ENCODE measurements around the gene HTD2.
"Not testable (repeated sequence)": the region's sequence is repeated elsewhere in the genome, so short reads cannot be mapped to it uniquely, and the experiment has no call there.

HTD2 gene

DNA sequence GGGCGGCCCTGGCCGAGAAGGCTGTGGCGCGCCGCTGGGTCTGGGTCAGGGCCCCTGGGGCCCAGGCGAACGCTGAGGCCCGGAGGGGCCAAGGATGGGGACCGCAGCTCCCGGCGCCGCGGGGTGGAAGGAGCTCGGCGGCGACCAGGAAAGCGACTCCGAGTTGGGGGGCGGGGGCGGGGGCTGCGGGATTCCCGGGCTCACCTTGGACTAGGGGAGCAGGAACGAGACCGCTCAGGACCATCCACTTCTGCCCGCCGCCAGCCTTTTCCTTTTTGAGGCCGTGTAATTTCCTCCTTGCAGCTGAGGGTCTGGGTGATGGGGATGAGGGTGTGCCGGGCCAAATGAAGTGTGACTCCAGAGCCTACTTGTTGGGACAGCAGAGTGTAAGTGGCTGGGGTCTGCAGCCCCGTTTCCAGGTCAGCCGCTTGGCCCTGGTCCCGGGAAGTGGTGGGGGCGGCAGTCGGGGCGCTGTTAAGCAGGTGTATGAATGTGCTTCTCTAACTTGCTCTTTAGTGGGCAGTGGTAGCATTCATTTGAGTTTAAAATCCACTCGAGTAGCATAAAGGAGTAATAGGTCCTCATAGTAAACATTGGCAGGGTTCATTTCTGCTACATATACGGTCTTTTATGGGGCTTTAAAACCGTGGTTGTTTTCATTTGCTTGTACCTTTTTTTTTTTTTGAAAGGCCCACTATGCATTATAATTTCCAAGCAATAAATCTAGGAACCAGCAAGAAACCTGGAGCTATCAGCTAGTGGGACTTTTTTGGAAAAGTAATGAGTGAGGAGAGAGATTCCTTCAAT, 27.1 kb downstream of the HTD2 start:
- peak; percentile 5 for DNase-seq

DNA sequence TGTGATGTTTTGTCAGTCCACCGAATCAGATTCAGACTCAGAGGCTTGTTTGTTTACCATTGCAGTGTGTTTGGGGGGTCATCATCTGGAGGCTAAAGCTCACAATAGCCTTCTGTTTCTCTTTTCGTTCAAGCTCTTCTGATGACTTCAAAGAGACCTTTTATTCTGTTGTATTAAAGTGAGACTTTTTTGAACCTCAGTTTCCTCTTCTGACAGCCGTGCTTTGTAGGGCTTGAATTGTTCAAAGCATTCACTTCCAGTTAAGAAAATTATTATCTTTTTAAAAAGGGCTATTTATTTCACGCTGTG, 27.6 kb downstream of the HTD2 start:
- DNase-seq: no peak

DNA sequence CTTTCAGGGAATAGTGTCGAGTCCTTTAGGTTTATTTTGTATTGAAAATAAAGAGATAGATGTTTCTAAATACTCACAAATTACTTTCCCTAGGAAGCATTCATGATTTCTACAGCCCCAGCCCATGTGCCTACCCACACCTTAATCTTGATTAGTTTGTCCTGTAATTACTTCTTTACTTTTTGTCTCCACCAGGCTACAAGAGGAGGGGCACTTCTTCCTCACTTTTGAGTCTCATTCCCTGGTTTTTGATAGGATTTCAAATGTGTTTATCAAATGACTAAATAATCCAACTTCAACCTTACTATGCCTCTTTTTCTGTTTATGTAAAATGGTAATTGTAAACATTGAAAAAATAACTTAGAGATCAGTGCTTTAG, 28.2 kb downstream of the HTD2 start:
- no peak for DNase-seq

DNA sequence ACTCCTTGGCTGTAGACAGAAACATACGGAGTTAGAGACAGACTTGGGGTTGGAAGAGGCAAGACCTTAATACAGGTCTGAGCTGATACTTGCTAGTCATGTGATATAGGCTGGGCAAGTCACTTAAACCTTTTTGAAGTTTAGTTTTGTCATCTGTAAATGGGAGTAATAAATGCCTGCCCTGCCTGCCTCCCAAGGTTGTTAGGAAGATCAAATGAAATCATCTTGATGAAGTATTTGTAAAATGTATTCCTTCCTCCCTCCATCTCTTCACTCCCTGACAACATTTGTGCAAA, 29.3 kb downstream of the HTD2 start:
- no peak for DNase-seq

DNA sequence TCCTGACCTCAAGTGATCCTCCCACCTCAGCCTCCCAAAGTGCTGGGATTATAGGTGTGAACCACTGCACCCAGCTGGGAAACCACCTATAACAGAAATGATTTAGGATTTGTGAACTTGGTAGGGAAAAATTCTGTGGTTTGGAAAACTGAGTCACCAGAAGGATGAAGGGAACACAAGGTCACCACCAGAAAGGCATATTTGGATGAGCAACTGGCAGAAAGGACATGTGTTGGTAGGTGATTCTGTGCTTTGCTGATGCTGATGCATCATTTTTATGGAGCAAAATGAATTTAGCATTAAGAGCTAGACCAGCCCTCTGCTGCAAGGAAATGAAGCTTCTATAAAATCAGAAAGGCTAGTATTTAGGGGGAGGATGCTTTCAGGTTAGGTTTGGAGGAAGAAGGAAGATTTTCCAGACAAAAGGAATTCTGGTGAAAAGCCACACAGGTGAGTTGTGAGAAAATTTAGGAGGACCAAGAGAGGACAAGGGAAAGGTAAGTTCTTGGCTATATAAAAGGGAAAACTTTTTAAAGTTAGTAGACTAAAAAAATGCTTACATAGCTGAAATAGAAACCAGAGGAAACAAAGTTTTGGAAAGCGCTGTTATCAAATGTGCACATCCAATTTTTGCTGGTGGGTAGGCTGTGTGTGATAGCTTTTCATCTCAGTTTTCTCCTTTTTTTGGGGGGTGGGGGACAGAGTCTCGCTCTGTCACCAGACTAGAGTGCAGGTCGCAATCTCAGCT, 30.0 kb downstream of the HTD2 start:
- DNase-seq: no peak

DNA sequence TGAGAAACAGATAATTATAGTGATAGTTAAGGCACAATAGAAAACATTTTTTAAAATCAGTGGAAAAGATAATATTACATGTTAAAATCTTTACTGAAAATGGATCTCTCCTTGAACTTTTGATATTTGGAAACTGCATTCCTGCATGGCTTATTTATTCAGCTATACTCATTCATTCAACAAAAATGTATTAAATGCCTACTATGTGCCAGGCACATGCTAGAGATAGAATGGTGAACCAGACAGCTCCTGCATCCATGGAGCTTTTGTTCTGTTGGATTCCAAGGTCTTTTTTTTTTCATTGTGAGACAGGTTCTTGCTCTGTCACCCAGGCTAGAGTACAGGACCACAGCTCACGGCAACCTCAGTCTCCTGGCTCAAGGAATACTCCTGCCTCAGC, 30.9 kb downstream of the HTD2 start:
- DNase-seq: no peak

DNA sequence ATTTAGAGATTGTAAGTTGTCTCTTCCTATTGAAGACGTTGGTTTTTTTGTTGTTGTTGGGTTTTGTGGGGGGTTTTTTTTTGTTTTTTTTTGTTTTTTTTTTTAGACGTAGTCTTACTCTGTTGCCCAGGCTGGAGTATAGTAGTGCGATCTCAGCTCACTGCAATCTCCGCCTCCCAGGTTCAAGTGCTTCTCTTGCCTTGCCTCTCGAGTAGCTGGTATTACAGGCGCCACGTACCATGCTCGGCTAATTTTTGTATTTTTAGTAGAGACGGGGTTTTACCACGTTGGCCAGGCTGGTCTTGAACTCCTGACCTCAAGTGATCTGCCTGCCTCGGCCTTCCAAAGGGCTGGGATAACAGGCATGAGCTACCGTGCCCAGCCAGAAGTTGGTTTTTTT, 32.8 kb downstream of the HTD2 start:
- not testable (repeated sequence) for DNase-seq

DNA sequence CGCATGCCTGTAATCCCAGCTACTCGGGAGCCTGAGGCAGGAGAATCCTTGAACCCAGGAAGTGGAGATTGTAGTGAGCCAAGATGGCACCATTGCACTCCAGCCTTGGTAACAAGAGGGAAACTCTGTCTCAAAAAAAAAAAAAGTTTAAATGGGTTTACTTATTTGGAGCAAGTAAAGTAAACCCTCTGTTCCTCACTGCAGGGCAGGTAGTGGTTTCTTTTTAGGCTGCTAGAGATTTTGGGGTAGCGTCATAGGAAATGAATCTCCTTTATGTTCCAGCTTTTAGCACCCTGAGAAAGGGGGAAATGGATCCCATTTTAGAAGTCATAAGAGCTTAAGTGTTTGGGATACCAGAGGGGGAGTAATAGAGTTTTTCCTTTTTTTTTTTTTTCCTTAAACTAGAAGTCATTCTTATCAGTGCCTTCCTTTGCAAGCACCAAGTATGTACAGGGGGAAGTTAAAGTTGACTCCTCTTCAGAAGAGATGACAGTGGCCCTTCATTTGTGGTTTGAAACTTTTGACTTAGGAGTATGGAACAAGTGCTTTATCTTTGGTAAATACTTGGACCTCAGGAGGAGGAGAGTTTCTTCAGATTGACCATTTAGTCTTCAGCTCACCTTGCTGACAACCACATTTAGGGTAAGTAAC, 34.4 kb downstream of the HTD2 start:
- no peak for DNase-seq

DNA sequence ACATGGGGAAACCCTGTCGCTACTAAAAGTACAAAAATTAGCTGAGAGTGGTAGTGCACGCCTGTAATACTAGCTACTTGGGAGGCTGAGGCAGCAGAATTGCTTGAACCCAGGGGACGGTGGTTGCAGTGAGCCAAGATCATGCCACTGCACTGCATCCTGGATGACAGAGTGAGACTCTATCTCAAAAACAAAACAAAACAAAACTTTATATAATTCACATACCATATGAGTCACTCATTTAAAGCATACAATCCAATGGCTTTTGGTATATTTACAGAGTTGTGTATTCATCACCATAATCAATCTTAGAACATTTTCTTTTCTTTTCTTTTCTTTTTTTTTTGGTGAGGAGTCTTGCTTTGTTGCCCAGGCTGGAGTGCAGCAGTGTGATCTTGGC, 35.1 kb downstream of the HTD2 start:
- DNase-seq: no peak

DNA sequence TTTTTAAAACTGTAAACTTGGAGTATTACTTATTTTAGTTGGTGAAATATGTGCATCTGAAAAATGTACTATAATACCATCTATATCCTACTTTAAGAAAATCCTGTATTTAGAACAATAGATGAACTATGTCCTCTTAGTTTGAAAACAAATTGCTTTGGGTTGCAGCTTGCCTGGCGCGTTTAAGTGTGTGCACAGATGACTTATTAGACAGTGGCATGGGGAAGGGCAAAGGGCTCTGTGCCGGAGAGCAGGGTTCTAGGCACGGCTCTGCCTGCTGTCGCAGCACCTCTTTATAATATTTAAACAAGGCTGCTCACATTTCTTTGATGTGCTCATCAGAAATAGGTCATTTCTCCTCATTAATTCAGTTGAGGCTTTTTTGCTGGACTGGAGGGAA, 36.4 kb downstream of the HTD2 start:
- no peak for DNase-seq

DNA sequence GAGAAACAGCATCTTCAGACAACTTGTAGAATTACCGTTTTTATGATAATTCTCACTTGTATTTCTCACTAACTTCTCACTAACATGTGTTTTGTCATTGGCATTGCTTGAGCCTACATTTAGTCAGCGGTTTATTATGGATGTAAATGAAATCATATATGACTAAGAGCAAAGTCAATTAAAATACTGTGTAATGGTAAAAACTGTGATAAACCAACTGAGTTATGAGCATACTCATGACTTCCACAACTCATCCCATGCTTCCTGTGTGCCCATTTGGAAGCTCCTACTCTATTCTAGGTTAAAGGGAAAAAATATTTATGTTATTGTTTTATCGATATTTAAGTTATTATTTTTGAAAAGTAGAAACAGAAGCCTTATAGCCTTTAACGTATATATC, 39.1 kb downstream of the HTD2 start:
- DNase-seq: no peak

DNA sequence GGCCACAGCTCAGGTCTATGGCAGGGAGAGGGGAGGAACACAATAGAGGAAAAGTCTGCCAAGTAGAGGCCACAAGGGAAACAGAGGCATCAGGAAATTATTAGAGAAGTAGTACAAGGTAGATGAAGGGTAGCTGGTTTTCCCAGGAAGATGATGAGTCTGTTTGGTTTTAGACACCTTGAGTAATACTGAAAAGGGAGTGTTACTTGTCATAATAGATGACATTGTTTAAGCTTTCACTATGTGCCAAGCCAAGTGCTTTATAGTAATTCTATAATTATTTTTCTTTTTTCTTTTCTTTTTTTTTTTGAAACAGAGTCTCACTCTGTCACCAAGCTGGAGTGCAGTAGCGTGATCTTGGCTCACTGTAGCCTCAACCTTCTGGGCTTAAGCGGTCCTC, 40.0 kb downstream of the HTD2 start:
- no peak for DNase-seq

DNA sequence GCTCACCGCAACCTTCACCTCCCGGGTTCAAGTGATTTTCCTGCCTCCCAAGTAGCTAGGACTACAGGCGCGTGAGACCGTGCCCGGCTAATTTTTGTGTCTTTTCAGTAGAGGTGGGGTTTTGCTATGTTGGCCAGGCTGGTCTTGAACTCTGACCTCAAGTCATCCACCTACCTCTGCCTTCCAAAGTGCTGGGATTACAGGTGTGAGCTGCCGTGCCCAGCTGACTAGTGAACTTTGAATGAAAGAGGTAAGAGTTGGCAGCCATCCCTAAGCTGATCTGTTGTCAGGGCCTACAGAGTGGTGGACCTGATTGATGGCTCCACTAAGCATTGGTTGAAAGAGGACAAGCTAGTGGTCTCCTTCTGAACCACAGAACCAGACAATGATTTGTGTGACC, 41.7 kb downstream of the HTD2 start:
- no peak for DNase-seq

DNA sequence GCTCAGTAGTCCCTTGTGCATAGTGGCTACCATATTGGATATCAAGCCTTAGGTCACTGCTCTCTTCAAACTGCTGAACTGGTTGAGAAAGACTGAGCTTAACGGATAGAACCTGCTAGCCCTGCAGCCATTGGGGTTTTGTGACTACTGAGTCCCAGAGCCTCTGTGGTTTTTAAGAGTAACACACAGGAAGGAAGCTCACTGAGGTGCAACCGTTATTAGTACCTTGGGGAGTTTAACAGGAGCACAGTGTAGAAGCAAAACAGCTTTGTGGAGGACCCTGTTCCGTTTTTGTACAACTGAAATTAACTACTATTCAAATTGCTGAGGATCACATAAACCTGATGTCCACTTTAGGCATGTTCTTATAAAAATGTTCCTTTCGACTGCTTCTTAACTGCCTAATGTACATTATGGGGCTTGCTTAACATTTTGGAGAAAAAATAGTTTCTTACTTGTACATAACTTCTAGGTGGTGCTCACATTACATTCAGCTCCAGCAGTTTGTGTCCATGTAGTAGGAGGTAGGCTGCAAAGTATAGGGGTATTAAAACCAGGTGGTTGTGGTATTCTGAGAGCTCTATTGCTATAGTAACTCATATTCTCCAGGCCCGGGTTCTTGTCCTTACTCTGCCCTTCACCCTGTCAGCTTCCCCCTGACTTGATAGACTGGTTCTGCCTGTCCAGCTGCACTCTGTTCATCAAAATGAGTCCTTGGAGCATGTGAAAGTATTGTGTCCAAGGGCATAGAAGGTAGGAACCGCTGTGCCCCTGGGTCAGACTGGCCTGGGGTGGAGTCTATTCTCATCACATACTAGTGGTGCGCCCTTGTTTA, 43.7 kb downstream of the HTD2 start:
- DNase-seq: no peak

DNA sequence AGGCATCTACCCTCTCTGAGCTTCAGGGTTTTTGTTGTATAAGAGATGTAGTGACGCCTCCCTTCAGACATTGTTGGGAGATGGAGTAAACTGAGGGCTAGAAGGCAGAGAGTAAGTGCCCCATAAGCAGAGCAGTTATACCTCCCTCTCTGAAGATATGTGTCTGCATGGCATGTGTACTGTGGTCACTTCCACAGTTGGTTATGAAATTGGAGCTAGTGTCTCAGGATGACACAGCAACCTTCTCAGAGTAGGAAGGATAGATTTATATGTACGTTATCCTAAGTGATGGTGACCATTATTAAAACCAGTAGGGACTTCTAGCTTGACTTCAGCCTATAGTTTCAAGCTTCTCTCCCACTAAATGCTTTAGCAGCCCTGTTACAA, 44.3 kb downstream of the HTD2 start:
- no peak for DNase-seq

DNA sequence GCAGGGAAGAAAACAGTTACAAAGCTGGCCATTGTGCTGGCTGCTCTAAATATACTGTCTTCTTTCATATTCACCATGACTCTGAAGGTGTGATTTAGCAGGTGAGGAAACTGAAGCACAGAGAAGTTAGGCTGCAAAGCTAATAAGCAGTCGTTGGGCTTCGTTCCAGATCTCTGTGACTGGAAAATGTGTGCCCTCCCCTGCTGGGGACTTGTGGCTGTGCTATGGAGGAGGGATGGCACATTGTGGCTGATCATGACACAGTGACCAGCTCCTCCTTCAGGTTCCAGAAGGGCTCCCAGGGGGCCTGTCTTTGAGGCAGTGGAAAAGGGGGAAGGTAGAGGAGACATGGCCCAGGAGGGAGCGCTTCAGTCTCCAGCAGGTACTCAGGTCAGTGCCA, 45.6 kb downstream of the HTD2 start:
- DNase-seq: peak; percentile 10

DNA sequence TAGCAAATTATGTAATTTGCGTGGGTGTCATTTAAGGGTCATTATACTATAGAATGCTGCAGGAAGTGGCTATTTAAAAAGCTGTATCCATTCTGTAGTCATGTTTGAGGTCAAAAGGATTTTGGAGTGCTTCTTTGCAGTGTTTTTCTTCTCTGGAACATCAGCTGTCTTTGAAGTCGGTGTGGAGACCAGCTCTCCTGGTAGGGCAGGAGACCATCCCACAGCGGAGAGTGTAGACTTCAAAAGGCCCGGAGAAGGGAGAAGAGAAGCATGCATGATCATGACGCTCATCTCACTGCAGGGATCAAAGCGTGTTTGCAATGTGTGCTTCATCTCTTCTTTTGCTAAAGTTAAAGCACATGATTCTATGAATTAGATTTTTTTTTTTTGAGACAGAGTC, 46.3 kb downstream of the HTD2 start:
- DNase-seq: no peak

DNA sequence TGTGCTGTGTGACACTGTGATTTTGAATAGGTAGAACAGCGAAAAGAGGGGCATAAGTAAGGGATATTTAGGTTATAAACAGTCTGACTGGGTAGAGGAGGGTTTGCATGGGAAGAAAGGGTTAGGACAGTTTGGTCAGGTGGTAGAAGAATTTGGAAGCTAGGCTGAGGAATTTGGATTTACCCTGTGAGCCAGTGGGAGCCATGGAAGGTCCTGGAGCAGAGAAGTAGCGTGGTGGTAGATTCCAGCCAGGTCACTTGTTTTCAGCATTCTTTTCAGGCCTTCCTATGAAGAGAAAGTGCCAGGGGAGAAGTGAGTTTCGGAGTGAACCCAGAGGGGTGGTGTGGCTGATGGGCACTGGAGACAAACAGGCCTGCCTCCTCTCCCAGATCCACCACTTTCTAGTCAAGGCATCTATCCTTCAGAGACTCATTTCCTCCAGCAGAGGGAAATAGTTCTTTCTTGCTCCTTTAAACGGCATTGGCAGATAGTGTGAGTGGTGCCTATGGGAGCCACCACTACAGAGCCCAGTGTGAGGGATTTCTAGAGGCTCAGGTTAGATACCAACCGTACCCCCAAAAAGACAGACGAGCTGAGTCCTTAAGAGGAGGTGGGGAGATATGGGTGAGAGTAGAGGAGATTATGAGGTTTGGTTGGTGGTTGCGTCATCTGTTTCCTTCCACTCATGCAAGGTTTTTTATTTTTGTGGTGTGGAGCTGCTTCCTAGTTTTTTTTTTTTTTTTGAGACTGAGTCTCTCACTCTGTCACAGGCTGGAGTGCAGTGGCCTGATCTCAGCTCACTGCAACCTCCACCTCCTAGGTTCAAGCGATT, 47.6 kb downstream of the HTD2 start:
- DNase-seq: no peak

DNA sequence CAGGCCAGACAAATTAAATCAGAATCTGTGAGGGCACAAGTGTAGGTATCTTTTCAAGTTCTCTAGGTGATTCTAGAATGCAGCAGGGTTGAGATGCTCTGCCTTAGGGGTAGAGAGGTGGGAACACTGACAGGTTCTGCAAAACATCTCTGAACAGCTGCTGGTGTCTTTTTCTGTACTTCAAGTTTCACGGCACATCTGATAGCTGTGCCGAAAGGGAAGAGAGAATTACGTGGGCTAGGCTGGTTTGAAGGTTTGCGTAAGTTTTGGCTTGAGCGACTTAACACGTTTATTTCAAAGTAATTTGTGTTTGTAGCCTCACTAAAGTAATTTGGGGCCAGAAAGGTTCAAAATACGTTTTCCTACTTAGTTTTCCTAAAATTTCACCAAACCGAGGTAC, 48.9 kb downstream of the HTD2 start:
- peak; percentile 18 for DNase-seq

DNA sequence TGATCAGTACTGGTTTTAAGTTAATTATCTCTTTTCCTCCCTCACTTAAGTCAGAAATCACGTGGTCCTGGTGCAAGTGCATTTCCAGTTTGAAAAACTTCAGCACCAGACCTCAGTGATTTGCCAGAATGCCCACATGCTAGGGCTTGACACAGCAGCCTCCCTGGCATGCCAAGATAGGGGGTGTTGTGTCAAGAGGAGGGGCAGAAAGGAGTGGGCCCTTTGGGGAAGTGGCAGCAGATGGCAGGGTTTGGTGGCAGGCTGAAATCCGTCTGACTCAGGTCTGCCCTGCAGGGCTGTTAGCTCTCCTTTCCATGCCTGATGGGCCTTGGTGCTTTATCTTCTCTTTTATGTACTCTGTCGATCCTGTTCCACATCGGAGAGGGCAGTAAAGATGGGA, 49.7 kb downstream of the HTD2 start:
- DNase-seq: peak; percentile 85

DNA sequence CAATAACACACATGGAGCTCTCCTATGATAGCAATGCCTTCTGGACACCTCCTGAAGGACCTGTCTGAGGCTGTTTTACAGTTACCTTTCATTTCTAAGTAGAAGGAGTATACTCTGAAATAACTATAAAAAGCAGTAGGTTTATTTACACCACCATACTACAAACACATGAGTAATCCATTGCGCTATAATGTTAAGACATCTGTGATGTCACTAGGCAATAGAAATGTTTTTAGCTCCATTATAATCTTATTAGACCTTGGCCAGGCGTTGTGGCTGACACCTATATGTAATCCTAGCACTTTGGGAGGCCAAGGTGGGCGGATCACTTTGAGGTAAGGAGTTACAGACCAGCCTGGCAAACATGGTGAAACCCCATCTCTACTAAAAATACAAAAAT, 51.1 kb downstream of the HTD2 start:
- no peak for DNase-seq

DNA sequence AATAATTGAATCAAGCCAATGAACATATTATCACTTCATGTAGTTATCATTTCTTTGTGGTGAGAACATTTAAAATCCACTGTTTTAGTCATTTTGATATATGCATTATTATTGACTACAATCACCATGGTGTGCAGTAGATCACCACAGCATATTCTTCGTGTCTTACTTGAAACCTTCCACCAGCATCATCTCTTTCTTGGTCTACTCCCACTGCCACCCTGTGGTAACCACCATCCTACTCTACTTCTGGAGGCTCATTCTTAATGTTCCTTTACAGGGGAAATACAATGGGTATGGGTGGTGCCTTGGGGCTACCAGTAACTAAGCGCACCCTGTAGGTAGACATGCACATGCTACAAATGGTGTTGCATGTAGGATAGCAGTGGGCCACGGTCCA, 51.8 kb downstream of the HTD2 start:
- no peak for DNase-seq

DNA sequence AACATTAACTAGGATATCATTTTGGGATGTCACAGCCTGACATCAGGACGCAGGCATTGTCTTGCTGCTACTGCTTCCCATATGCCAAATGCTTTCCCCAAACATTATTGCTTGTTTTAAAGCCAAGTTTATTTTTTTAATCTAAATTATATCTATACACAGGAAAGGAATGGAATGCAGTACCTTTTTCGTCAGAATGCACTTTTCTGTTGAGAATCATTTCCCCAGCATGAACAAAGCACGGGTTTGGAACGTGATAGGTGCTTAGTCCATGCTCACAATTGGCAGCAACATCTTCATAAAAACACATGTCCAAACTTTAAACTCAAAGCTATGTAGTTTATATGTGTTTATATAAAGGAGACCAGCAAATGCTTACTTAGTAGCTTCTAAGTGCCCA, 52.5 kb downstream of the HTD2 start:
- no peak for DNase-seq
